Osteoblast (primary cell): ENCODE measurements around the gene CDH26. TPM values are rescaled to one million over a fixed set of nuclear protein-coding genes. Genes with fewer than 3 reads are reported as not detected.

Experiments used
- DNase-seq: peaks from one replicate; pipeline ENCODE4 v3.0.0; 2011; ENCODE audit warnings: low spot score, mixed read lengths; ENCODE audit not compliant: insufficient read length; ENCODE audit errors: missing footprints
- H2AFZ ChIP-seq: 2 replicates; pipeline ENCODE4 v1.6.0; 2011; ENCODE audit warnings: mild to moderate bottlenecking, low read length
- H3K27ac ChIP-seq: 2 replicates; pipeline ENCODE4 v1.5.1; 2011; ENCODE audit warnings: mild to moderate bottlenecking, low read depth, low read length, moderate library complexity
- H3K27me3 ChIP-seq: 2 replicates; pipeline ENCODE4 v1.6.0; 2012; ENCODE audit warnings: mild to moderate bottlenecking, control low read depth, inconsistent platforms, low read length, moderate library complexity; ENCODE audit not compliant: insufficient read depth
- H3K36me3 ChIP-seq: 2 replicates; pipeline ENCODE4 v1.5.1; 2011; ENCODE audit warnings: mild to moderate bottlenecking, low read length, control low read depth, moderate library complexity; ENCODE audit not compliant: insufficient read depth
- H3K4me1 ChIP-seq: 2 replicates; pipeline ENCODE4 v1.5.1; 2011; ENCODE audit warnings: mild to moderate bottlenecking, low read length, control low read depth, moderate library complexity; ENCODE audit not compliant: insufficient read depth
- H3K4me2 ChIP-seq: 2 replicates; pipeline ENCODE4 v1.6.0; 2011; ENCODE audit warnings: mild to moderate bottlenecking, low read length; ENCODE audit not compliant: insufficient read depth
- H3K4me3 ChIP-seq: fragments of 200-600 bp; sonication (generic); 3 replicates; pipeline ENCODE4 v1.5.1; 2012; ENCODE audit warnings: mild to moderate bottlenecking, low read length, inconsistent platforms; ENCODE audit not compliant: insufficient read depth
- H3K79me2 ChIP-seq: 2 replicates; pipeline ENCODE4 v1.6.0; 2012; ENCODE audit warnings: mild to moderate bottlenecking, low read length, control low read depth, inconsistent platforms; ENCODE audit not compliant: insufficient read depth
- H3K9me3 ChIP-seq: 2 replicates; pipeline ENCODE4 v1.5.1; 2011; ENCODE audit warnings: low read depth, low read length, control low read depth
- H4K20me1 ChIP-seq: 2 replicates; pipeline ENCODE4 v1.6.0; 2012; ENCODE audit warnings: mild to moderate bottlenecking, low read length, control low read depth; ENCODE audit not compliant: insufficient read depth
- CTCF ChIP-seq: IDR thresholded peaks from 2 replicates; pipeline ENCODE4 v1.5.1; 2011; ENCODE audit warnings: mild to moderate bottlenecking, low read depth, low read length, moderate library complexity; ENCODE audit errors: extremely low read depth
- total RNA-seq: library from RNA; depleted of rRNA; stranded (reverse); fragments of >200 nt; gene quantifications from 2 replicates; pipeline ENCODE4 v1.2.3, GENCODE V29; 2012

The CDH26 gene
- total RNA-seq, 1 donor = under 0.01 TPM

GRCh38 chr20:60052322-60052721 is 94.1 kb downstream of the CDH26 start:
- DNase-seq = no peak
- no peak for TF ChIP-seq CTCF
- Histone ChIP-seq H3K79me2 (no peaks in the 10 kb centered on the region), H3K27ac (no peak overlapping the region), H3K4me2 (no peak overlapping the region), H3K9me3 (no peaks in the 10 kb centered on the region), H3K27me3 (no peaks in the 10 kb centered on the region), H2AFZ (no peak overlapping the region), H3K36me3 (no peaks in the 10 kb centered on the region), H4K20me1 (no peaks in the 10 kb centered on the region), H3K4me3 (no peak overlapping the region), H3K4me1 (no peaks in the 10 kb centered on the region)

- Histone ChIP-seq H3K27ac (no peak overlapping the region), H3K36me3 (no peaks in the 10 kb centered on the region), H3K4me3 (no peak overlapping the region), H3K79me2 (no peaks in the 10 kb centered on the region), H3K4me2 (no peak overlapping the region), H3K9me3 (no peaks in the 10 kb centered on the region), H3K27me3 (no peaks in the 10 kb centered on the region), H3K4me1 (peaks cover 7% of the 10 kb centered on the region), H4K20me1 (no peaks in the 10 kb centered on the region), H2AFZ (no peak overlapping the region)
- no peak for TF ChIP-seq CTCF
- no peak for DNase-seq
These were observed 95.0 kb downstream of the CDH26 start for GRCh38 chr20:60053125-60053817.

- H3K27me3 ChIP-seq = no peaks in the 10 kb centered on the region
- TF ChIP-seq CTCF = no peak
- no peak for DNase-seq
- H3K4me1 ChIP-seq = peaks cover 7% of the 10 kb centered on the region
- no peaks in the 10 kb centered on the region for H3K9me3 ChIP-seq
- H2AFZ ChIP-seq = no peak overlapping the region
- H3K27ac ChIP-seq = no peak overlapping the region
- no peaks in the 10 kb centered on the region for H3K79me2 ChIP-seq
- H3K36me3 ChIP-seq = no peaks in the 10 kb centered on the region
- no peaks in the 10 kb centered on the region for H4K20me1 ChIP-seq
- no peak overlapping the region for H3K4me3 ChIP-seq
- H3K4me2 ChIP-seq = no peak overlapping the region
These were observed 95.6 kb downstream of the CDH26 start for GRCh38 chr20:60053818-60054190.

- DNase-seq = peak; percentile 32
- H3K9me3 ChIP-seq = no peaks in the 10 kb centered on the region
These were observed 96.8 kb downstream of the CDH26 start for GRCh38 chr20:60054716-60055634.

More at GRCh38 chr20:60054716-60055634, 96.8 kb downstream of the CDH26 start:
- no peaks in the 10 kb centered on the region for H3K79me2 ChIP-seq
- peaks cover 7% of the 10 kb centered on the region for H3K4me1 ChIP-seq
- no peak overlapping the region for H3K27ac ChIP-seq
- no peaks in the 10 kb centered on the region for H3K27me3 ChIP-seq
- no peak for TF ChIP-seq CTCF
- no peaks in the 10 kb centered on the region for H3K36me3 ChIP-seq
- no peak overlapping the region for H3K4me3 ChIP-seq
- H4K20me1 ChIP-seq = no peaks in the 10 kb centered on the region
- H2AFZ ChIP-seq = no peak overlapping the region
- no peak overlapping the region for H3K4me2 ChIP-seq
